Left hindlimb (tissue), 1 donor: ENCODE measurements around the gene RGS7.
"Not testable (repeated sequence)": the region's sequence is repeated elsewhere in the genome, so short reads cannot be mapped to it uniquely, and the experiment has no call there.

ENCODE experiments used
- DNase-seq: peaks from one replicate; pipeline ENCODE4 v3.0.0-alpha.2; 2018

The RGS7 gene

DNA sequence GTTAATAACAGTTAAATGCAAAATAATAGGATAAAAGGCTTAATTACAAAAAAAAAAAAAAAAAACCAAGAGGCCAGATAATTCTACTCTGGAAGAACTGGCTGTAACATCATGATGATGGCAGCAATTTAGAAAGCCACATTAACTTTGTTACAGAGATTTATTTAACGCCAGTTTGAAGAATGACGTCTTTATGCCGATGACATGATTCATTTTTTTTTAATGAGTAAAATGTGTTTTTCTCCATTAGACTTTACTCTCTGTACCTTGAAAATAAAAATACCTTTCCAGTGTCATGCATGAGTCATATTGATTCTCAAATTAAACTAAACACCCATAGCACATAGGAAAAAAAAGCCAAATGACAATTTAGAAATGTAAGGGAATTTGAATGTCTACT, 226.1 kb downstream of the RGS7 start:
- no peak for DNase-seq

- no peak for DNase-seq
Observed at GRCh38 chr1:241129207-241129960, 227.6 kb downstream of the RGS7 start.

DNA sequence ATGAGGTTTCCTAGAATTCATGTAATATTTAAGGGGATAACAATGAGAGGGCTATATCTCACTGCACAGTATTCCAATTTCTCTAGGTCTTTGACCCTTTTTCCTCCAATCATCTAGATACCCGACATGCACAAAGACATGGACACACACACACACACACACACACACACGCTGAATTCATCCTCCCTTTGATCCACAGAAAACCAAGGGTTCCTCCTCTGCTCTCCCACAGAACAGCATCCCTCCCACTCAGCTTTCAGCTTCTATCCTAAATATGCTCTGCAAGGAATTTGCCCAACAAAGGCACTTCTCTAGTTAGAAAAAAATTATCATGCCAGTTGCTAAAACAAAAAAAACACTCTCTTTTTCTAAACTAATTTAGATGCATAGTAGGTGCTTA, 231.7 kb downstream of the RGS7 start:
- DNase-seq: no peak

DNA sequence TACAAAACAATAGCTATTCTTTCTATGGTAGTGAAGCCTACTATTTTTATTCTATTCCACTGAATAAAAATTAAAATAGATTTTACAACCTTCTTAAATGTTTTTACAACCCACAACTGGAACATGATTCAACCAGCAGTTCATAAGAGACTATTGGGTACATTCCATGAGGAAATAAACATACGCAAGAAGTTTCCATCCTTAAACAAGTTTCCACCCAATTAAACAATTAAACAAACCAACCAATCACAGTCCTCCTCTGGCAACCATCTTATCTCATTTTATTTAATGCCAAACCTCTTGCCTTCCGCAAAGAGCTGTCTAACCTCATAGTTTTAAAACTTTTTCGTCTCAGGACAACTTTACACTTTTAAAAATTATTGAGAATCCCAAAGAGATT, 239.0 kb downstream of the RGS7 start:
- DNase-seq: no peak

GRCh38 chr1:241115784-241116183, 241.2 kb downstream of the RGS7 start:
- no peak for DNase-seq

GRCh38 chr1:241114699-241115233, 242.2 kb downstream of the RGS7 start:
- no peak for DNase-seq

GRCh38 chr1:241113557-241113956, 243.4 kb downstream of the RGS7 start:
- no peak for DNase-seq

- DNase-seq: no peak
Observed at GRCh38 chr1:241109039-241109438, 248.0 kb downstream of the RGS7 start.

GRCh38 chr1:241105147-241105546, 251.9 kb downstream of the RGS7 start:
- DNase-seq: no peak

DNA sequence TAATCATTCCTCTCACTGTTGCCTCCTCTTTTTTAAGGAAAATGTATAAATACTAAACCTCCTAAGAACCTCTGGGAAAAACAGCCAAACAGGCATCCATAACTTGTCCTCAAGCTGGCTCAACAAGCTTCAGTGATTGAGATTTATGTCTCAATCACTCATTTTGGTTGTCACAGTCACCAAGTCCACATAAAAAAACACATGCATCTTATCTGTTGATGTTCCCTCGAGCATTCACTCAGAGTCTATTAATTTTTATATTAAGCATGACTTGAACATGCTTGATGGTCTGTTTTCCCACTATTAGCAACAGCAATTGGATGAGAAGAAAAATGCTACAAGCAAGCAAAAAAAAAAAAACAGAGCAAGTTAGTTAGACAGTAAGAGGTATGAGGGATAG, 254.3 kb downstream of the RGS7 start:
- DNase-seq: no peak

DNA sequence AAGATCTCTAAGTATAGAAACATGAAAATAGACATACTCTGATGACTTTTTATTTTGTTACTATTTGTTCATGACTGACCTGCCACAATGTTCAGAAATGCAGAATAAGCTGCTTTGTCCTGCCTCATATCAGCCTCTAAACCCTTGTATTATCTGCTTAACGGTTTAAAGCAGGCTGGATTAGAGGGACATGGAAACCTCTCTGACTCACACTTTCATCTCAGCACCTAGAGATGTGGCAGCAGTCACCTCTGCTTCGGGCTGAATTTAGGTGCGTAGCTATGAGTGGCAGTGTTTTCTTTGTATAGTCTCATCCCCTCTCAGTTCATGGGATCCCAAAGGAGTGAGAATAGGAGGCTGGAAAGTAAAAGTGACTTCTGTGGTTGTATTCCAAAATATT, 255.4 kb downstream of the RGS7 start:
- no peak for DNase-seq

- no peak for DNase-seq
Observed at GRCh38 chr1:241097479-241097878, 259.5 kb downstream of the RGS7 start.

- DNase-seq: no peak
Observed at GRCh38 chr1:241096982-241097381, 260.0 kb downstream of the RGS7 start.

- no peak for DNase-seq
Observed at GRCh38 chr1:241095847-241096246, 261.2 kb downstream of the RGS7 start.

GRCh38 chr1:241090798-241091197, 266.2 kb downstream of the RGS7 start:
- DNase-seq: no peak

- DNase-seq: not testable (repeated sequence)
Observed at GRCh38 chr1:241089066-241089465, 267.9 kb downstream of the RGS7 start.

DNA sequence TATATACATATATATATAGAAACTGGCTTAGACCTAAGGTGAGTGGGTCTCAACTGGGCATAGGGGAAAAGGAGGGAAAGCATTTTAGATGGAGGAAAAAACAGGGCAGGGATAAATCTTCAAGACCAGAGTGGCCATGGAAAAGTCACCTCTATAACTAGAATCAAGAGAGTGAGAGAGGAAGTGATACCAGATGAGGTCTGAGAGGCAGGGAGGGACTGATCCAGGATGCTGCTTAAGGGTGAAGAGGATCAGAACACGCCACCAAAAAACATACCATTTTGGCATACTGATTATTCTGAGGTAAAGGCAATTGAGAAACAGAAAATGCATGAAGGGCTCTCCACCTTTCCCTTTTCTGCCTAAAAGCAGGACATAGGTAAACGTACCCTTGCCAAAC, 268.9 kb downstream of the RGS7 start:
- DNase-seq: not testable (repeated sequence)

GRCh38 chr1:241086686-241087085, 270.3 kb downstream of the RGS7 start:
- no peak for DNase-seq

DNA sequence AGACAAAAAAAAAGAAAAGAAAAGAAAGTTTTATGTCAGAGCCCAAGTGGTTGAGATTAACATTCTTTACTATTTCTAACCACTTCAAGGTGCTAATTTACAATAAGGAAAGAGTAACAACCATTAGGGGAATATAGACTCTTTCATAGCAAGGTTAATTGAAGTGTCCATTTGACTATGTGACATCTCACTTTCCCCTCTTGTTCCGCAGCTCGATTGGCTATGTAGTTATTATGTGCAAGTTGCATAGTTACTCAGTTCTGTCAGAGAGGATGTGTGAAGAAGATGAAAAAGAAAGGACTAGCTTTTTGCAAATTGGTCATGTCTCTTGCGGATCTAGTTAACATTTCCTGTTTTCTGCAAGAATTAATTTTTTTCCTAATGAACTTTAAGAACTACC, 273.7 kb downstream of the RGS7 start:
- no peak for DNase-seq

GRCh38 chr1:241081473-241081872, 275.5 kb downstream of the RGS7 start:
- no peak for DNase-seq

GRCh38 chr1:241079459-241079858, 277.5 kb downstream of the RGS7 start:
- no peak for DNase-seq

GRCh38 chr1:241079047-241079446, 278.0 kb downstream of the RGS7 start:
- DNase-seq: no peak

DNA sequence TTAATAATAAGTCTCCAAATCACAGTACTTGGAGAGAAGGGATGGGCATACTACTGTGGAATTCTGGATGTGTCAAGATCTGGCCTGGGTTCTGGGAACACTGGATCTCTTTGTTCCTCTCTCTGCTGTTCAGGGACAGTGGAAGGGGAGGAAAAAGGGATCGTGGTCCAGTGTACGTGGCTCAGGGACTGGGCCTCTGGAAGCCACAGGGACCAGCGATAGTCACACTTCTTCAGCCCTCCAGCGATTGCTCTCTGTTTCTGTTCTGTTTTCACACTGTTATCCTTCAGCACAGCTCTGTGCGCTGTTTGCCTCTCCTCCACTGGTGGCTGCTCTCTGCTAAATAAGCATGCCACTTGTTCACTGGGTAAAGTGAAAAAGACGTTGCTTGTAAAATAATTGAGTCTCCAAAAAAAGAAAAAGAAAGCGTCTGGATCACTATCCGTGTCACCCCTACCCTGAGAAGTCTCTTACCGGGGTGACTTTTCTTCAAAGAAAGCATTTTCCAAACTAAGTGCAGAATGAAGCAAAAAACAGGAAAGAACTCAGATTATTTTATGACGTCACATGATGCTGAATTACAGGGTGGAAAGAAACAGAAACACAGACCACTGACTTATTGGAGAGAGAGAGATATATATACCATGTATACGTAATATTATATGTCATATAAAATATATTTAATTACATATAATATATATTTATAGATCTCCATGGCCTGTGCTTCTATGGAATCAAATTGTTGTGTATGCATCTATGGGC, 279.4 kb downstream of the RGS7 start:
- DNase-seq: no peak

GRCh38 chr1:241074507-241074906, 282.5 kb downstream of the RGS7 start:
- no peak for DNase-seq
